ENCODE results near the gene CCDC120. TPM values are rescaled to one million over a fixed set of nuclear protein-coding genes. Genes with fewer than 3 reads are reported as not detected.

CCDC120 gene, protein sequence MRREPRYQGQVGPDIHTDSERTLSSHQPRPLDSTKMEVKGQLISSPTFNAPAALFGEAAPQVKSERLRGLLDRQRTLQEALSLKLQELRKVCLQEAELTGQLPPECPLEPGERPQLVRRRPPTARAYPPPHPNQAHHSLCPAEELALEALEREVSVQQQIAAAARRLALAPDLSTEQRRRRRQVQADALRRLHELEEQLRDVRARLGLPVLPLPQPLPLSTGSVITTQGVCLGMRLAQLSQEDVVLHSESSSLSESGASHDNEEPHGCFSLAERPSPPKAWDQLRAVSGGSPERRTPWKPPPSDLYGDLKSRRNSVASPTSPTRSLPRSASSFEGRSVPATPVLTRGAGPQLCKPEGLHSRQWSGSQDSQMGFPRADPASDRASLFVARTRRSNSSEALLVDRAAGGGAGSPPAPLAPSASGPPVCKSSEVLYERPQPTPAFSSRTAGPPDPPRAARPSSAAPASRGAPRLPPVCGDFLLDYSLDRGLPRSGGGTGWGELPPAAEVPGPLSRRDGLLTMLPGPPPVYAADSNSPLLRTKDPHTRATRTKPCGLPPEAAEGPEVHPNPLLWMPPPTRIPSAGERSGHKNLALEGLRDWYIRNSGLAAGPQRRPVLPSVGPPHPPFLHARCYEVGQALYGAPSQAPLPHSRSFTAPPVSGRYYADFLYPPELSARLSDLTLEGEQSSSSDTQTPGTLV
- total RNA-seq: 1 to 10 TPM; 4.5 to 5.7 TPM

DNA sequence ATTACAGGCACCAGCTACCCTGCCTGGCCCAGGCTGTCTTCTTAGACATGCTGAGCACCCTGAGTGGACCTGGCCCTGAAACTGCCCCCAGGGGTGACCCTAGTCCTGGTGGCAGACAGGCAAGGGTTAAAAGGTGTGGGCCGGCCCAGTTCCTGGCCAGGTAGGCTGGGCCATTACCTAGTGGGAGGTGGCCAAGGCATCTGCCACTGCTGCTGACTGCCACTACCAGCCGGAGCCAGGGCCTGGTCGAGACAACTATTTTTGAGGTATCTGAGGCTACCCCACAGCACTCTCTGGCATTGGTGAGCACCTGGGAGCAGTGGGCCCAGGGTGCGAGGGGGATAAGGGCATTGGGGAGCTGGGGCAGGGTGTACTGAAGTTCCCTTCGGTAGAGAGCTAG lies at the start of gene CCDC120:
CCDC120 (plus strand) TSS at position 206 of the 400 bp plus-strand sequence. CDS start 3,043 bp downstream, outside the sequence.
- peak within 1 kb of the TSS in 1 of 2 donors; percentile 44 for H3K27ac Mint-ChIP-seq
- DNase-seq (ENCODE audit: low spot score in 2 of 2) (no peak), ATAC-seq (no peak)
- no peaks in the 10 kb centered on the region for H3K9me3 Mint-ChIP-seq
- peaks cover 0 to 6% of the 10 kb centered on the region in 2 donors for H3K36me3 Mint-ChIP-seq

DNA sequence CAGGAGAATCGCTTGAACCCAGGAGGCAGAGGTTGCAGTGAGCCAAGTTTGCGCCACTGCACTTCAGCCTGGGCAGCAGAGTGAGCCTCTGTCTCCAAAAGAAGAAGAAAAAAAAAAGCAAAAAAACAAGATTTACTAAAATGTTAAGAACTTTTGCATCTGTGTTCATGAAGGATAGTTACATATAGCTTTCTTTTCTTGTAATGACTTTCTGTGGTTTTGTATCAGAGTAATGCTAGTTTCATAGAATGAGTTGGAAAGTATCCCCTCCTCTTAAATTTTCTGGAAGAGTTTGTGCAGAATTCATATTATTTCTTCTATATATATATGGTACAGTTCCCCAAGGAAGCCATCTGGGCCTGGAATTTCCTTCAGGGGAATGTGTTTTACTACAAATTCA lies 39.7 kb upstream of the CCDC120 start:
- DNase-seq (ENCODE audit: low spot score in 2 of 2): no peak
- peak in 1 of 2 donors; percentile 71 for ATAC-seq
- no peaks in the 10 kb centered on the region for H3K9me3 Mint-ChIP-seq
- H3K27ac Mint-ChIP-seq: no peak overlapping the region
- no peaks in the 10 kb centered on the region for H3K36me3 Mint-ChIP-seq

DNA sequence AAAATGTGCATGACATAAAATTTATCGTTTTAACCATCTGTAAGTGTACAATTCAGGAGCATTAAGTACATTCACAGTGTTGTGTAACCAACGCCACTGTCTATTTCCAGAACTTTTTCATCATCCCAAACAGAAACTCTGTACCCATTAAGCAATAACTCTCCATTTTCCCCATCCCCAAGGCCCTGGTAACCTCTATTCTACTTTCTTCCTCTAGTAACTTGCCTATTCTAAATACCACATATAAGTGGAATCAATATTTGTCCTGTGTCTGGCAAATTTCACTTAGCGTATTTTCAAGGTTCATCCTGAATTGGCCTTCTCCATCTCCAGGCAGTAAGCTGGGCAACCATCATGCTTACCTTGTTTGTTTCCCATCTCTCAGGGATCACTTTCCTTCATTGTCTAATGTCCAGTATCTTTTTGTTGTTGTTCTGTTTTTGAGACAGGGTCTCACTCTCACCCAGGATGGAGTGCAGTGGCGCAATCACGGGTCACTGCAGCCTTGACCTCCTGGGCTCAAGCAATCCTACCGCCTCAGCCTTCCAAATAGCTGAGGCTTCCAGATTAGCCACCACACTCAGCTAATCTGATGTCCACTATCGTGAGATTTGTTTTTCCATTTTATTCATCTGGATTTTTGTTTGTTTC lies 39.1 kb upstream of the CCDC120 start:
- DNase-seq (ENCODE audit: low spot score in 2 of 2) (no peak), ATAC-seq (no peak)
- Mint-ChIP-seq H3K9me3 (no peaks in the 10 kb centered on the region), H3K27ac (no peak overlapping the region), H3K36me3 (peaks cover 0 to 4% of the 10 kb centered on the region in 2 donors)

DNA sequence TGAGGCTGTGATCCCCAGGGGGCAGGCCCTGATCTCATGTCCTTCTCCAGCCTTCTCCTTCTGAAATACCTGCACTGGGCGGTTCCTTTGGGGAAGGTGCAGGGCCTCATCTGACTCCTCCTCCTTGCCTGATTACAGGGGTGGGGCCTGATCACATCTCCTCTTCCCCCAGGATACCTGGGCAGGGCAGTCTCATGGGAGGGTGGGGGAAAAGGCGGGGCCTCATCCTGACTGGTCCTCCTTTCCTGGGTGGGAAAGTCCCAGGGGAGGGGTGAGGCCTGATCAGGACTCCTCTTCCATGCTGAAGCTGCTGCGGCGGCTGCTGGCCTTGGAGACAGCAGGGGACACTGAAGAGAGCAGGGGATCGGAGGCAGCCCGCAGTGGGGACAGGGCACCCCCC lies 28.9 kb upstream of the CCDC120 start:
- H3K9me3 Mint-ChIP-seq: no peaks in the 10 kb centered on the region
- ATAC-seq: no peak
- peaks cover 0 to 7% of the 10 kb centered on the region in 2 donors for H3K36me3 Mint-ChIP-seq
- no peak overlapping the region for H3K27ac Mint-ChIP-seq
- no peak for DNase-seq (ENCODE audit: low spot score in 2 of 2)

DNA sequence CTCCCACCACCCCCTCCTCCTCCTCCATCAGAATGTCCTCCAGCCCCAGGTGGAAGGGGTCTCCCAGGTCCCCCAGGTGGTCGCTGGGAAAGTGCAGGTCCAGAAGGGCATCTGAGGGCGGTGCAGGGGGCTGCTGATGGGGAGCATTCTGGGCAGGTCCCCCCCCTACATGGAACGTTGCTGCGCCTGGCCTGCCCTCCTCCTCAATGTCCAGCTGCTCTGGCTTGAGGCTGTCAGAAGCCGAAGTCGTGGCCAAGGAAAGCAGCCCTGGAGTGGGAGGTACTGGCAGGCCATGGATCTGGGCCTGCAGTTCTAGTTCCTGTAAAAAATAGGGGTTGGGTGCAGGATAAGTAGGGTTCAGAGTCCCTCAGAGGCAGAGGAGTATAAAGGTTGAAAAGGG lies 28.5 kb upstream of the CCDC120 start:
- Mint-ChIP-seq H3K27ac (peak overlapping the region in 1 of 2 donors; percentile 9), H3K9me3 (no peaks in the 10 kb centered on the region), H3K36me3 (peaks cover 0 to 7% of the 10 kb centered on the region in 2 donors)
- ATAC-seq (no peak), DNase-seq (ENCODE audit: low spot score in 2 of 2) (no peak)

DNA sequence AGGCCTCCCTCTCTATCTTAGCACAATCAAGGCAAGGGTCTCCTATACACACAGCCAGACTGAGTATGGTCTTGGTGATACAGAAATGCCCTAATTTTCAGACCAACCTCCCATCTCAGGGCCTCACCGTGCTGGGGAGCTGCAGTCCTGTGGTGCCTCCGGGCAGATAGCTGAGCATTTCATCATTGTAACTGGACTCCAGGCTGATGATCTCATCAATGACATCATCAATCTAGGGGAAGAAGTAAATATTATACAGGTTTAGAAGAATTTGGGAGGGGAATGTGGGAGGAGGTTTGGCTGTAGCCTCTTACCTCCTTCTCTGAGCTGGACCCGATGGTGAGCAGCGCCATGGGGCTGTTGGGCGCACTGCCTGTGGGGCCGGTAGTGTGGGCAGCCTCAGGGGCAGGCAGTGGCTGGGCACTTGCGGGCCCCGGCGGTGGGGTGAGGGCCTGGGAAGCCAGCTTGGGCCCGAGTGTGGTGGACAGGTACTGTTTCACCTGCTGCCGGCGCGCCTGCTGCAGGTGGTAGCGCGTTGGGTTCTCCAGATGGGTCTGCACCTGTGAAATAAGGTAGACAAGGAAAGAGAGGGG lies 20.8 kb upstream of the CCDC120 start:
- H3K9me3 Mint-ChIP-seq: no peaks in the 10 kb centered on the region
- ATAC-seq: no peak
- peaks cover 6 to 32% of the 10 kb centered on the region in 2 donors for H3K36me3 Mint-ChIP-seq
- DNase-seq (ENCODE audit: low spot score in 2 of 2): no peak
- H3K27ac Mint-ChIP-seq: no peak overlapping the region

DNA sequence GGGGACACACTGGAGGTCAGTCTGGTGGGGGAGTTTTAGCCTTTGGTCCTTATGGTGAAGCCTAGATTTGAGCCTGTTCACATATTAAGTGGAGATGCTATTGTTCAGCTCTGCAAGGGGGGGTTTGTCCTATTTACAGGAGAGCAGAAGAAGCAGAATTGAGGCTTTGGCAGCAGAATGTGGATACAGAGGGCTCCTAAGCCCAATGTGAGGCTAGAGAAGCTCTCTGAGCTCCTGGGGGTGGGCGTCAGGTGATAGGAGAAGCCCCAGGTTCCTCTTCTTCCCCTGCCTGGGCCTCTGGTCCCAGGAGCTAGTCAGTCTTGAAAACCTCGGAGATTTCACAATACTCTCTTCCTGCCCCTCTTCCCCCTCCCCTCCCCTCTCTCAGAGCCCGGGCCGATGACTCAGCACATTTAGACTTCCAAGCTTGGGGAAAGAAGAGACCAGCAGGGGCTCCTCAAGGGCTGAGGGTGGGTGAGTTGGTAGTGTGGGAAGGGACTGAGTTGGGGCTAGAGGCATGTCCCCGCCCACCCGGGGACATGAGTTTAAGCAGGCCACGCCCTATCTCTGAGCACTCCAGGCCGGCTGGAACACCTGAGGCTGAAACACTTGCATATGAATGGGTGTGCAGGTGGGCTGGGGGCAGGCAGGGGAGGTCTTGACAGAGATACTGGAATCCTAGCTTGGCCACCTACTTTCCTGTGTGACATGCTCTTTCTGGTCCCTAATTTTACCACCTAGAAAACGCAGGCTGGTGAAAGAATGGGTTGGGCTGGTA lies 19.0 kb upstream of the CCDC120 start:
- Mint-ChIP-seq H3K36me3 (peaks cover 6 to 25% of the 10 kb centered on the region in 2 donors), H3K9me3 (no peaks in the 10 kb centered on the region), H3K27ac (peak overlapping the region in 1 of 2 donors; percentile 81)
- no peak for DNase-seq (ENCODE audit: low spot score in 2 of 2)
- peak in 1 of 2 donors; percentile 13 for ATAC-seq

DNA sequence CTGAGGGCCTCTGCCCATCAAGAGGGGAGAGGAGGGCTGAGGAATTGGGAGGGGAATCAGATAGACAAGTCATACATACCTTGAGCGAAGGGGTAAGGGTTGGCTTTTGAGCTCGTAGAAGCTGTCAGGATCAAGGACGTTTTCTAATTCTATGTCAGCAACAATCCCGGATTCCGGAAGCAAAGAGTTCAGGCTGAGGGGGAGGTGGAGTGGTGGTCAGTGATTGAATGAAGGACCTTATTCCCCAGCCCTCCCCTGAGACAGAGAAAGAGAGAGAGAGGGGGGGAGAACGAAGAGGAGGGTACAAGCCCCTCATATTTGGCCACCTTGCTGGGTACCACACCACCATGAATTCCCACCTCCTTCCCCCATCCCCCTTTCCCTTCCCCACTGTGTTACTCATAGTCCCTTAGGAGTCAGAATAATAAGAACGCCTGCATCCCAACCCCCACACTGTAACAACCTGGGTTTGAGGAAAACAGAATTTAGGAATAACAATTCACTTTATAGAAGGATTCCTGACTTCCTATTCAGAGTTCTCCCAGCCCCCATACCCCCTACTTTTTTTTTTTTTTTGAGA lies 18.3 kb upstream of the CCDC120 start:
- no peaks in the 10 kb centered on the region for H3K9me3 Mint-ChIP-seq
- peak overlapping the region in 1 of 2 donors; percentile 81 for H3K27ac Mint-ChIP-seq

DNA sequence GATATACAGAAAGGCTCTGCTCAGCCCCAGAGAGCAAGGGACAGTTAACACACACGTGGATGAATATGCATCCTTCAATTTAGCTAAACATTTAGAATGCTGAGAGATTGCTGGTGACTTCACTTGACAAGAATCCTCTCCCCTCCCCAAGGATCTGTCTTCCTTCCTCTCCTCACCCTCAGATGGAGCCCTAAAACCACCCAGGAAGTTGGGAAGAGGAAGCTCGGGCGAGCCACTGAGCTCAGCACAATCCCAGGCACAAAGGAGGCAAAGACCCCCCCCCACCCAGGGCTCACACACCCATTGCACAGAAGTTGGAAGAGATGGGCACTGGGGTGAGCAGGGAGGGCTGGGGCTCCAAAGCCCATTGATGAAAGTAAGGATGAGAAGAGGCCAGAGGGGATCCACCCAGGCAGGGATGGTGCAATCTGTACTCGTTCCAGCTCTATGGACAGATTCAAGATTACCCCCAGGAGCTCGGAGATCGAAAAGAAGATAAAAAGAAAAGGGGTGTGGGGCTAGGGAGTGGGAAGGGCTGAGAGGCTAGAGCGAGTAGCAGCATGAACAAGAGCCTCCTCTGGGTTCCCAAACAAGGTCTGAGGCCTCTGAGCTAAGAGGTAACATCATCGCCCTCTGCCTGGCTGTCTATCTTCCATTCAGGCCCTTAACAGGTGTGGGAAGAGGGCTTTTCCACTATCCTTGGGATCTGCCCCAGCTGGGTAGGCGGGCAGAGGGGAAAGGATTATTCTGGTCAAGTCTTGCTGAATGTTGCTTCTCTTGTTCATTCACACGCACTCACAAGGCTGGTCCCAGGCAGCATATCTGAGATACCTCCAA lies 16.8 kb upstream of the CCDC120 start:
- no peak for DNase-seq (ENCODE audit: low spot score in 2 of 2)
- peaks cover 6 to 25% of the 10 kb centered on the region in 2 donors for H3K36me3 Mint-ChIP-seq
- H3K9me3 Mint-ChIP-seq: no peaks in the 10 kb centered on the region
- H3K27ac Mint-ChIP-seq: peak overlapping the region; percentile 92 to 96
- no peak for ATAC-seq

More for the DNA sequence above, 18.3 kb upstream of the CCDC120 start:
- H3K36me3 Mint-ChIP-seq: peaks cover 6 to 25% of the 10 kb centered on the region in 2 donors
- no peak for ATAC-seq
- no peak for DNase-seq (ENCODE audit: low spot score in 2 of 2)

DNA sequence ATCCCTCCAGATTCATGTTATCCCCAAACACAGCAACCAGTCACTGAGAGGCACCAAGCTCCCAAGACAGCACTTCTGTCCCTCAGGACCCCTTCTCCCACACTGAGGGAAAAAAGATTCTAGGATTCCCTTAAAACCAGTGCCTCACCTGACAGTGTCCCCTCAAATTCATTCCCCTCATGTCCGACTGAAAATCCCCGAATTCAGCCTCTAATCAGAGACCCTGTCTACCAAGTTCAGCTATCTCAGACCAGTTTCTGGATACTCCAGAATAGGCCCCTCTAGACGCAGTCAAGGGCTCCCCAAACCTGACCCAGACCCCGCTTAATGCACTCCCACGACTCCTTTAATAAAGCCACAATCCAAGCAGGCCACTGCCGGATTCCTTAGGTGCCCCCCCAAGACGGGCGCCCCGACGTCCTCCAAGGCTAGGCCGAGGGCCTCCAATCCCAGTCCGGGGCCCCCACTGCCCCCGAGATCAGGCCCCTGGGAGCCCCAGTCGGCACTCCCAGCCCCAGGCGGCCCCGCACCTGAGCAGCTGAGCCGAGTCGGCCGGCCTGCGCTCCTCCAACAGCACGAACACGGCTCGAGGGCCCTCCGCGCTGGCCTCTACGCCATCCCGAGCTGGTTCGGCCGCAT lies 16.1 kb upstream of the CCDC120 start:
- peak in 1 of 2 donors; percentile 9 for ATAC-seq
- Mint-ChIP-seq H3K27ac (peak overlapping the region; percentile 92 to 96), H3K36me3 (peaks cover 6 to 23% of the 10 kb centered on the region in 2 donors), H3K9me3 (no peaks in the 10 kb centered on the region)
- DNase-seq (ENCODE audit: low spot score in 2 of 2): no peak

DNA sequence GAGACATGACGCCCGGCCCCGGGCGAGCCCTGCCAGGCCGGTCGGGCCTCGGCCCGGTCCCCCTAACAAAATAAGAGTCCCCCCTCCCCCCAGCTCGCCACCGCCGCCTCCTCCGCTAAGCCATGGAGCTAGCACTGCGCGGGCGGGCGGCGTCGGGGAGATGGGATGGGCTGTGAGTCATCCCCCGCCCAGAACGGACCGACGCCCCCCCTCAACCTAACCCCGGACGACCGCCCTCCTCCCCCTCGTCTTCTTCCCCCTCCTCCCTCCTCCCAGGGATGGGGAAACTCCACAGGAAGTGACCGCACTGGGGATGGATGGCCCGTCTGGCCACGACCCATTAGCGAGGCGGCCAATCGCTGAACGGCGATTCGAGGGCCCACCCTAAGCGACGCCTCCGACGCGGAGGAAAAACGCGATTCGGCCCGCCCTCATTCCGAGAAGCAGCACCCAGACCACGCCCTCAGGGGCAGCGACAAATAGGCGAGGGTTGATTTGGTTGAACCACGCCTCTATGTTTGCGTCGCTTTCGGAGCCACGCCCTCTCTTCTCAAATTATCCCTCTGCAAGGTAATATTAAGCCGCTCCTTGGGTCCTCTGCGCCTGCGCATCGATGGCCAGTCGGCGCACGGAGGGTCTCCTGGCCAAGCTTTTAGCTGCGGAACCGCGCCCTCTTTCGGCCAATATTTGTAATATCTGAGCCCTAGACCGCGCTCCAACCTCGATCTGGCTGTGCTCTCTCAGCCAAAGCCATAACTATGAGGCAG lies 15.4 kb upstream of the CCDC120 start, which contains the start of gene TFE3:
TFE3 (minus strand) TSS at position 138 of the 767 bp plus-strand sequence; CDS start at position 7, 131 bp downstream.
- Mint-ChIP-seq H3K27ac (peak within 1 kb of the TSS; percentile 92 to 96), H3K36me3 (peaks cover 6 to 19% of the 10 kb centered on the region in 2 donors), H3K9me3 (no peaks in the 10 kb centered on the region)
- ATAC-seq (peak; percentile 92), DNase-seq (ENCODE audit: low spot score in 2 of 2) (peak; percentile 88 to 97)

DNA sequence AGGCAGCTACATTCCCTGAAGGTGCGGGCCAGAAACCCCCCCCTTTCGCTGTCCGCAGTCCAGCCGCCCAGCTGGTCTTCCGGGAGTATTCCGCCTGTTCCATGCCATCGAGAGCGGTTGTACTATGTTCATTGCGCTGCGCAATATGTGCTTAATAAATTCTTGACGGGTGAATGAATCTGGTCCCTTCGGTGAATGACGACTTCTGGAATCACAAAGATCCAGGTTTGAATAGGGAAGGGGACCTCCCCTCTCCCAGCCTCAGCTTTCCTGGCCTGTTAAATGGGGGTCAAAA lies 14.9 kb upstream of the CCDC120 start:
- no peaks in the 10 kb centered on the region for H3K9me3 Mint-ChIP-seq
- no peak for DNase-seq (ENCODE audit: low spot score in 2 of 2)
- H3K27ac Mint-ChIP-seq: peak overlapping the region; percentile 55 to 92
- peaks cover 6 to 13% of the 10 kb centered on the region in 2 donors for H3K36me3 Mint-ChIP-seq
- no peak for ATAC-seq

DNA sequence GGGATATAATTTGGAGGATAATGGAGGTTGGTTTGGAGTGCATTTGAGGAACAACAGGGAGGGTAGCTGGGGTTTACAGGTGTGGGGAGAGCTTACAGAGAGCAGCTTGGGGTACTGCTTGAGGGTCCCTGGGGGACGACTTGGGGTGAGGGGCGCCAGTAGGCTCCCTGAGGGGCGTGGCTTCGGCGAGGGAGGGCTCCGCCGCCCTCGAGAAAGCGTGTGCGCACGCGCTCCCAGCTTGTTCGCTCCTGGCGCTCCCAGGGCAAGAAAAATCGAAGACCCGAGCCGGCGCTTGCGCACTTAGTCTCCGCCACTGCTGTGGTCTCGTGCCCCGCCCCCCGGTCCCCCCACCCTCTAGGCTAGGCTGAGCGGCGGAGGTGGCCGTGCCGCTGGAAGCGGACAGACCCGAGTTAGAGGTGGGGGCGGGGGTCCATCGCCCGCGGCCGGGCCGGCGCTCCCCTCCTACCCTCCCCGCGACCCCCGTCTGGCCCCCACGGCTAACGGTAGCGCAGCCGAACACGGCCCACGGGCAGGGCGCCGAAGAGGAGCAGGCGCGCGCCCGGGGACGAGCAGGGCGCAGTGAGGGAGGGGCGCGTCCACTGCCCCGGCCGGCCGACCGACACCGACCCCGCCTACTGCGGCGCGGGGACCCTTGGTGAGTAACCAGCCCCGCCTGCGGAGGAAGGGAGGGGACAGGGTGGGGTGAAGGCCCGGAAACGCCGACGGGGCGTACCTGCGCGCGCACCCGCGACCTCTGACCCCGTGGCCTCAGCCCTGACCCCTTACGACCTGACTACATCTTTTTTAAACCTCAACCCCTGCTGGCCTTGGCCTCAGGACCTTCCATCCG lies 5.4 kb upstream of the CCDC120 start:
- DNase-seq (ENCODE audit: low spot score in 2 of 2) (peak; percentile 66 to 78), ATAC-seq (peak; percentile 93)
- Mint-ChIP-seq H3K27ac (peak overlapping the region; percentile 90 to 93), H3K36me3 (peaks cover 0 to 6% of the 10 kb centered on the region in 2 donors), H3K9me3 (peaks cover 0 to 5% of the 10 kb centered on the region in 2 donors)
